ENCODE data around the gene MYLK2.

Gene MYLK2

DNA sequence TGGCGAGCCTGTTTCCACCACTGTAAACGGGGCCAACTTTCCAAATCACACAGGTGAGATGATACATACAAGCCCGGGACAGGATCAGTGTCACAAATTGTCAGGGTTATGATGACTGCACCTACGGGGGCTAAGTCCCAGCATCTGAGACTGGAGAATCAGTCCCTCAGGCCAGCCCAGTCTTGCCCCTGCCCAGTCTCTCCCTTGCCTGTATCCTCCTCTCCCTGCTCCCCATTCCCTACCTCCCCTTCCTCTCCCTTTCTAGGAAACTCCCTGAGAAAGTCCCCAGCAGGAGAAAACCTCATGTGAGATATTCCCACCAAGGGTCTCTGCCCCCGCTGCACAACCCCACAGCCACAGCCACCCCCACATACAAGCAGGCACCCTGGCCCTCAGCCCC, 24.7 kb downstream of the MYLK2 start:
- TF ChIP-seq, protein P1, sequence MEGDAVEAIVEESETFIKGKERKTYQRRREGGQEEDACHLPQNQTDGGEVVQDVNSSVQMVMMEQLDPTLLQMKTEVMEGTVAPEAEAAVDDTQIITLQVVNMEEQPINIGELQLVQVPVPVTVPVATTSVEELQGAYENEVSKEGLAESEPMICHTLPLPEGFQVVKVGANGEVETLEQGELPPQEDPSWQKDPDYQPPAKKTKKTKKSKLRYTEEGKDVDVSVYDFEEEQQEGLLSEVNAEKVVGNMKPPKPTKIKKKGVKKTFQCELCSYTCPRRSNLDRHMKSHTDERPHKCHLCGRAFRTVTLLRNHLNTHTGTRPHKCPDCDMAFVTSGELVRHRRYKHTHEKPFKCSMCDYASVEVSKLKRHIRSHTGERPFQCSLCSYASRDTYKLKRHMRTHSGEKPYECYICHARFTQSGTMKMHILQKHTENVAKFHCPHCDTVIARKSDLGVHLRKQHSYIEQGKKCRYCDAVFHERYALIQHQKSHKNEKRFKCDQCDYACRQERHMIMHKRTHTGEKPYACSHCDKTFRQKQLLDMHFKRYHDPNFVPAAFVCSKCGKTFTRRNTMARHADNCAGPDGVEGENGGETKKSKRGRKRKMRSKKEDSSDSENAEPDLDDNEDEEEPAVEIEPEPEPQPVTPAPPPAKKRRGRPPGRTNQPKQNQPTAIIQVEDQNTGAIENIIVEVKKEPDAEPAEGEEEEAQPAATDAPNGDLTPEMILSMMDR (IDR thresholded peaks at IDR 0.05; ENCODE audit: low read depth, low read length) = no peak
- no peak overlapping the region for H3K4me3 ChIP-seq (ENCODE audit: low read depth, low read length)
- H3K4me1 ChIP-seq = peaks cover 9% of the 10 kb centered on the region
- H3K27me3 ChIP-seq = no peaks in the 10 kb centered on the region; the same call in 1 of the 2 replicates
- no peaks in the 10 kb centered on the region for H3K36me3 ChIP-seq
- no peaks in the 10 kb centered on the region for H3K9me3 ChIP-seq
- no peak for DNase-seq

- peaks cover 9% of the 10 kb centered on the region for H3K27me3 ChIP-seq
- no peak overlapping the region for H3K4me3 ChIP-seq (ENCODE audit: low read depth, low read length)
- H3K4me1 ChIP-seq = peaks cover 9% of the 10 kb centered on the region
- no peak for DNase-seq
- H3K9me3 ChIP-seq = no peaks in the 10 kb centered on the region
- TF ChIP-seq, protein P1 (IDR thresholded peaks at IDR 0.05; ENCODE audit: low read depth, low read length) = no peak
- no peaks in the 10 kb centered on the region for H3K36me3 ChIP-seq
Observed at GRCh38 chr20:31844737-31845299, 25.7 kb downstream of the MYLK2 start.

GRCh38 chr20:31845300-31845863, 26.2 kb downstream of the MYLK2 start, which contains the start of gene FOXS1:
FOXS1 (minus strand) TSS chr20:31845604; CDS start chr20:31845542, 62 bp downstream.
- H3K9me3 ChIP-seq = no peaks in the 10 kb centered on the region
- DNase-seq = no peak
- peaks cover 9% of the 10 kb centered on the region for H3K4me1 ChIP-seq
- no peaks in the 10 kb centered on the region for H3K36me3 ChIP-seq
- H3K27me3 ChIP-seq = peaks cover 14% of the 10 kb centered on the region
- no peak within 1 kb of the TSS for H3K4me3 ChIP-seq (ENCODE audit: low read depth, low read length)
- TF ChIP-seq, protein P1 (IDR thresholded peaks at IDR 0.05; ENCODE audit: low read depth, low read length) = no peak

DNA sequence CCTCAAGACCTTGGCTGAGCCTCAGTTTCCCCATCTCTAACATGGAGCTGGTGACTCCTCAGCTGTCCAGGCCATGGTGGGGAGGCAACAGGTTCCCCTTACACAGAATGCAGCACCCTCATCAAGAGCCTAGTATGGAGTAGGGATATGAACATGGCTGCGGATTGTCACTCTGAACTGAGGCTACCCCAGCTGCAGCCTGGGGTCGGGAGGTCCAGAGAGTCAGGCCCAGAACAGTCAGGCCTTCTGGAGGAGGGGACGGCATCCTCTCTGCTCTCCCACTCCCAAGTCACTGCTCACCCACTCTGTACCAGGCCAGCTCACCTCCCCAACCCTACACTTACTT, 27.6 kb downstream of the MYLK2 start:
- no peaks in the 10 kb centered on the region for H3K36me3 ChIP-seq
- H3K27me3 ChIP-seq = peaks cover 24% of the 10 kb centered on the region
- no peak overlapping the region for H3K4me3 ChIP-seq (ENCODE audit: low read depth, low read length)
- no peaks in the 10 kb centered on the region for H3K9me3 ChIP-seq
- TF ChIP-seq, protein P1 (IDR thresholded peaks at IDR 0.05; ENCODE audit: low read depth, low read length) = no peak
- no peak for DNase-seq
- peaks cover 9% of the 10 kb centered on the region for H3K4me1 ChIP-seq

GRCh38 chr20:31848088-31848999, 29.2 kb downstream of the MYLK2 start:
- Histone ChIP-seq H3K36me3 (no peaks in the 10 kb centered on the region), H3K27me3 (peaks cover 24% of the 10 kb centered on the region), H3K9me3 (no peaks in the 10 kb centered on the region), H3K4me3 (ENCODE audit: low read depth, low read length) (no peak overlapping the region), H3K4me1 (no peaks in the 10 kb centered on the region)
- TF ChIP-seq, protein P1 (IDR thresholded peaks at IDR 0.05; ENCODE audit: low read depth, low read length) = no peak
- DNase-seq = no peak
